CD4-positive, CD25-positive, alpha-beta regulatory T cell (primary cell): Measurements from ENCODE around the gene OR2S2. TPM values are rescaled to one million over a fixed set of nuclear protein-coding genes. Genes with fewer than 3 reads are reported as not detected.

Experiments used
- ATAC-seq, 2 donors: fragments of 150-1000 bp; cut with Tn5 transposase; one replicate each; pipeline ENCODE4 v1.10.0; 2021; ENCODE audit warnings: low read depth in 2 of 2, moderate number of reproducible peaks in 2 of 2, moderate library complexity in 1 of 2
- DNase-seq, 3 donors: peaks; one replicate each; pipeline versions ENCODE4 v3.0.0 to v3.0.0-alpha.2; 2012 to 2022; ENCODE audit warnings: mixed read lengths in 1 of 3
- H3K27ac ChIP-seq: one replicate; pipeline ENCODE4 v1.7.0; 2013; ENCODE audit warnings: mild to moderate bottlenecking, low read length; ENCODE audit not compliant: insufficient read depth, poor library complexity, severe bottlenecking
- H3K27me3 ChIP-seq: one replicate; pipeline ENCODE4 v1.7.0; 2013; ENCODE audit warnings: low read length; ENCODE audit not compliant: control insufficient read depth, insufficient read depth
- H3K36me3 ChIP-seq: one replicate; pipeline ENCODE4 v1.7.0; 2013; ENCODE audit warnings: mild to moderate bottlenecking, low read length, moderate library complexity; ENCODE audit not compliant: control insufficient read depth, insufficient read depth
- H3K4me1 ChIP-seq: 2 replicates; pipeline ENCODE4 v1.7.0; 2013; ENCODE audit warnings: mild to moderate bottlenecking, low read length; ENCODE audit not compliant: insufficient read depth, control insufficient read depth, poor library complexity, severe bottlenecking
- H3K4me3 ChIP-seq: one replicate; pipeline ENCODE4 v1.7.0; 2013; ENCODE audit warnings: low read depth, mild to moderate bottlenecking, low read length, moderate library complexity
- H3K9me3 ChIP-seq, 2 experiments: 1 replicate in 1 of 2; 2 replicates in 1 of 2; pipeline ENCODE4 v1.7.0; 2013; ENCODE audit warnings: low read length in 2 of 2, mild to moderate bottlenecking in 1 of 2, moderate library complexity in 1 of 2; ENCODE audit not compliant: control insufficient read depth in 2 of 2
- H3K27ac Mint-ChIP-seq, 3 donors: one replicate each; pipeline ENCODE4 v1.8.0; 2020 to 2022; ENCODE audit warnings: mild to moderate bottlenecking in 3 of 3, mixed read lengths in 3 of 3, moderate library complexity in 2 of 3
- H3K27me3 Mint-ChIP-seq: one replicate; pipeline ENCODE4 v1.8.0; 2022; ENCODE audit warnings: mild to moderate bottlenecking, mixed read lengths
- H3K36me3 Mint-ChIP-seq: one replicate; pipeline ENCODE4 v1.8.0; 2020; ENCODE audit warnings: mixed read lengths
- H3K4me1 Mint-ChIP-seq, 4 donors: one replicate each; pipeline ENCODE4 v1.8.0; 2020 to 2022; ENCODE audit warnings: mixed read lengths in 4 of 4, mild to moderate bottlenecking in 1 of 4
- H3K4me3 Mint-ChIP-seq, 4 donors: one replicate each; pipeline ENCODE4 v1.8.0; 2020 to 2022; ENCODE audit warnings: mild to moderate bottlenecking in 4 of 4, mixed read lengths in 4 of 4, moderate library complexity in 3 of 4
- H3K9me3 Mint-ChIP-seq, 7 donors: one replicate each; pipeline ENCODE4 v1.8.0; 2020 to 2022; ENCODE audit warnings: mixed read lengths in 7 of 7, mild to moderate bottlenecking in 3 of 7, moderate library complexity in 2 of 7
- polyA plus RNA-seq, 4 donors: library from polyadenylated mRNA; unstranded; fragments of 300-500 nt; fragmentation: Illumina TruSeq; gene quantifications; one replicate each; pipeline ENCODE4 v1.2.3, GENCODE V29; 2021
- total RNA-seq: library from RNA; stranded (reverse); gene quantifications from one replicate; pipeline ENCODE4 v1.2.3, GENCODE V29; 2022

OR2S2 gene
- total and polyA plus RNA-seq, 5 donors from 2014 or later: not detected

GRCh38 chr9:35911690-35912089 is 46.3 kb downstream of the OR2S2 start:
- H3K9me3 Mint-ChIP-seq: no peaks in the 10 kb centered on the region
- Histone ChIP-seq H3K36me3 (no peaks in the 10 kb centered on the region), H3K9me3 (no peaks in the 10 kb centered on the region), H3K27me3 (no peaks in the 10 kb centered on the region), H3K4me3 (no peak overlapping the region), H3K4me1 (peaks cover 60% of the 10 kb centered on the region), H3K27ac (no peak overlapping the region)
- H3K27ac Mint-ChIP-seq: peak overlapping the region in 2 of 3 donors; percentile 31 to 83
- DNase-seq (no peak), ATAC-seq (no peak)
- H3K4me1 Mint-ChIP-seq: peaks cover 15 to 56% (median 28%) of the 10 kb centered on the region in 4 donors
- H3K4me3 Mint-ChIP-seq: peak overlapping the region in 2 of 4 donors; percentile 15 to 66
- no peaks in the 10 kb centered on the region for H3K27me3 Mint-ChIP-seq
- H3K36me3 Mint-ChIP-seq: no peaks in the 10 kb centered on the region

- Histone ChIP-seq H3K36me3 (no peaks in the 10 kb centered on the region), H3K27ac (peak overlapping the region; percentile 61), H3K4me1 (peaks cover 62% of the 10 kb centered on the region), H3K4me3 (peak overlapping the region; percentile 51), H3K27me3 (no peaks in the 10 kb centered on the region), H3K9me3 (no peaks in the 10 kb centered on the region)
- Mint-ChIP-seq H3K4me3 (peak overlapping the region; percentile 48 to 92 (median 78)), H3K4me1 (peaks cover 15 to 57% (median 24%) of the 10 kb centered on the region in 4 donors), H3K27ac (peak overlapping the region; percentile 95 to 98 (median 98)), H3K9me3 (no peaks in the 10 kb centered on the region), H3K36me3 (no peaks in the 10 kb centered on the region), H3K27me3 (no peaks in the 10 kb centered on the region)
- peak; percentile 19 to 67 (median 56) for DNase-seq
- ATAC-seq: peak; percentile 43 to 69
These were observed 47.2 kb downstream of the OR2S2 start for GRCh38 chr9:35910613-35911359.

GRCh38 chr9:35909687-35910612 is 48.0 kb downstream of the OR2S2 start:
- DNase-seq (no peak), ATAC-seq (no peak)
- Histone ChIP-seq H3K27me3 (no peaks in the 10 kb centered on the region), H3K4me1 (peaks cover 62% of the 10 kb centered on the region), H3K4me3 (no peak overlapping the region), H3K27ac (peak overlapping the region; percentile 61), H3K9me3 (no peaks in the 10 kb centered on the region), H3K36me3 (no peaks in the 10 kb centered on the region)
- Mint-ChIP-seq H3K27ac (peak overlapping the region; percentile 38 to 98 (median 95)), H3K4me3 (peak overlapping the region; percentile 48 to 92 (median 72)), H3K9me3 (no peaks in the 10 kb centered on the region), H3K36me3 (no peaks in the 10 kb centered on the region), H3K27me3 (no peaks in the 10 kb centered on the region), H3K4me1 (peaks cover 15 to 64% (median 22%) of the 10 kb centered on the region in 4 donors)

- no peaks in the 10 kb centered on the region for H3K27me3 ChIP-seq
- H3K9me3 Mint-ChIP-seq: no peaks in the 10 kb centered on the region
- peak within 1 kb of the TSS; percentile 61 for H3K27ac ChIP-seq
- DNase-seq (no peak), ATAC-seq (no peak)
- H3K36me3 ChIP-seq: no peaks in the 10 kb centered on the region
- peak within 1 kb of the TSS; percentile 92 to 98 (median 95) for H3K27ac Mint-ChIP-seq
- H3K4me1 Mint-ChIP-seq: peaks cover 15 to 68% (median 26%) of the 10 kb centered on the region in 4 donors
- no peaks in the 10 kb centered on the region for H3K36me3 Mint-ChIP-seq
- H3K4me3 ChIP-seq: no peak within 1 kb of the TSS
- H3K27me3 Mint-ChIP-seq: peaks cover 4% of the 10 kb centered on the region
- H3K4me1 ChIP-seq: peaks cover 62% of the 10 kb centered on the region
- H3K4me3 Mint-ChIP-seq: peak within 1 kb of the TSS in 3 of 4 donors; percentile 59 to 85 (median 84)
- no peaks in the 10 kb centered on the region for H3K9me3 ChIP-seq
These were observed 48.7 kb downstream of the OR2S2 start, which contains the start of gene SPAAR for GRCh38 chr9:35909274-35909673. TSS of gene SPAAR (plus strand) at chr9:35909490. CDS start at chr9:35910464, 974 bp downstream.

GRCh38 chr9:35908504-35909125 is 49.3 kb downstream of the OR2S2 start:
- Mint-ChIP-seq H3K9me3 (no peaks in the 10 kb centered on the region), H3K27ac (peak overlapping the region; percentile 80 to 92 (median 89)), H3K27me3 (peaks cover 5% of the 10 kb centered on the region), H3K4me1 (peaks cover 15 to 68% (median 28%) of the 10 kb centered on the region in 4 donors), H3K4me3 (peak overlapping the region in 3 of 4 donors; percentile 50 to 84 (median 56)), H3K36me3 (no peaks in the 10 kb centered on the region)
- H3K27me3 ChIP-seq: no peaks in the 10 kb centered on the region
- no peaks in the 10 kb centered on the region for H3K9me3 ChIP-seq
- peaks cover 62% of the 10 kb centered on the region for H3K4me1 ChIP-seq
- no peak for DNase-seq
- H3K36me3 ChIP-seq: no peaks in the 10 kb centered on the region
- ATAC-seq: no peak
- no peak overlapping the region for H3K4me3 ChIP-seq
- H3K27ac ChIP-seq: no peak overlapping the region

- H3K9me3 ChIP-seq: no peaks in the 10 kb centered on the region
- Mint-ChIP-seq H3K27ac (peak overlapping the region in 2 of 3 donors; percentile 80 to 89), H3K4me1 (peaks cover 19 to 73% (median 31%) of the 10 kb centered on the region in 4 donors), H3K27me3 (peaks cover 7% of the 10 kb centered on the region), H3K9me3 (no peaks in the 10 kb centered on the region), H3K4me3 (peak overlapping the region in 3 of 4 donors; percentile 52 to 84 (median 59)), H3K36me3 (no peaks in the 10 kb centered on the region)
- H3K4me1 ChIP-seq: peaks cover 68% of the 10 kb centered on the region
- H3K27me3 ChIP-seq: no peaks in the 10 kb centered on the region
- H3K27ac ChIP-seq: no peak overlapping the region
- DNase-seq: no peak
- ATAC-seq: peak in 1 of 2 donors; percentile 22
- H3K36me3 ChIP-seq: no peaks in the 10 kb centered on the region
- no peak overlapping the region for H3K4me3 ChIP-seq
These were observed 50.0 kb downstream of the OR2S2 start for GRCh38 chr9:35907711-35908503.
